ENCODE data around the gene JCAD.
A peak's percentile ranks its signal among the peaks of the same experiment; 100 is the strongest.

The JCAD gene

GRCh38 chr10:30075481-30075880, 16.1 kb upstream of the JCAD start:
- DNase-seq (ENCODE audit: insufficient read length, low spot score), result no peak

GRCh38 chr10:30074933-30075332, 15.5 kb upstream of the JCAD start:
- DNase-seq (ENCODE audit: insufficient read length, low spot score), result no peak
- FAIRE-seq, result no peak

More at GRCh38 chr10:30075481-30075880, 16.1 kb upstream of the JCAD start:
- FAIRE-seq, result no peak

DNA sequence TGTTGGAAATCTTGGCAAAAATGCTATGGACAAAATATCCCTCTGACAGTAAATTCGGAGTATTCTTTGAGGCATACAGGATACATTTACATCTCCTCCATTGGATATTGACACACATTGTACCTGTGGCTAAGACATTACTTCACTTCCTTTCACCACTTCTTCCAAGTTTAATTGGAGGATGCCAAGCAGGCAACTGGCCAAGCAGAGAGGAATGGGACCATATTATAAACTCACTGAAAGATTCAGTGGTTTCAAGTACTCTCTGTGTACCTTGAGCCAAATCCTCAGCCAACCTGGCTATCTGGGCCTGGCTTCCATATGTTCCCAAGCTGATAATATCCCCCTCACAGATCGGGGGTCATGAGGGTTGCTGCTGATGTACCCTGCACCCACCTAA, 14.7 kb upstream of the JCAD start:
- no peak for DNase-seq (ENCODE audit: insufficient read length, low spot score)
- no peak for FAIRE-seq

DNA sequence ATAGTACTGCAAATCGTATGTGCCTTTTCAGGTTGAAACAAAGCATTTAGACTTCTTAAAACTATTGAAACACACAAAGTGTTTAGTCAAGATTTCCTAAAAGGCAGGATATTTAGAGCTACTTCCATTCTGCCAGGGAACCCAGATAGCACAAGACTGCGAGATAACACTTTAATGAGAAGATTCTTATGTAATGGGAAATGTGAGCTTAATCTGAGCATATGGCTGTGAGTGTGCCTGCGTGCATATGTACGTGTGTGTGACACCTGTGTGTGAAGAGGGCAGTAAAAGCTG, 14.3 kb upstream of the JCAD start:
- FAIRE-seq (no peak), DNase-seq (ENCODE audit: insufficient read length, low spot score) (no peak)

- no peak for FAIRE-seq
- DNase-seq (ENCODE audit: insufficient read length, low spot score), result no peak
Observed at GRCh38 chr10:30073045-30073766, 13.8 kb upstream of the JCAD start.

DNA sequence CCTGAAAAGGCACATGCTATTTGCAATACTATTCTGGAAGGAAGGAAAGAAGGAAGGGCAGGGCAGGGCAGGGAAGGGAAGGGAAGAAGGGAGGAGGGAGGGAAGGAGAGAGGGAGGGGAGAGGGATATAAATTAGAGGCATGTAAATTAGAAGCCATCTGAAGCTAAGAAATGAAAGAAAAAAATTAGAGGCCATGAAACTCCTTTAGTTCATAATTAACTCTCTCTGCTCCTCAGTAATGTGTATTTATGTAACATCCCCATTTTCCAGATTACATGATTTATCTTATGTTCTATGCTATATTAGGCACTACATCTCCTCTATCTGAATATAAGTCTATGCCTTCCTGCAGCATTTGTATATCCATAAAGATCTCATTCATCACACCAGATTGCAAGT, 12.7 kb upstream of the JCAD start:
- DNase-seq (ENCODE audit: insufficient read length, low spot score) (no peak), FAIRE-seq (no peak)

DNA sequence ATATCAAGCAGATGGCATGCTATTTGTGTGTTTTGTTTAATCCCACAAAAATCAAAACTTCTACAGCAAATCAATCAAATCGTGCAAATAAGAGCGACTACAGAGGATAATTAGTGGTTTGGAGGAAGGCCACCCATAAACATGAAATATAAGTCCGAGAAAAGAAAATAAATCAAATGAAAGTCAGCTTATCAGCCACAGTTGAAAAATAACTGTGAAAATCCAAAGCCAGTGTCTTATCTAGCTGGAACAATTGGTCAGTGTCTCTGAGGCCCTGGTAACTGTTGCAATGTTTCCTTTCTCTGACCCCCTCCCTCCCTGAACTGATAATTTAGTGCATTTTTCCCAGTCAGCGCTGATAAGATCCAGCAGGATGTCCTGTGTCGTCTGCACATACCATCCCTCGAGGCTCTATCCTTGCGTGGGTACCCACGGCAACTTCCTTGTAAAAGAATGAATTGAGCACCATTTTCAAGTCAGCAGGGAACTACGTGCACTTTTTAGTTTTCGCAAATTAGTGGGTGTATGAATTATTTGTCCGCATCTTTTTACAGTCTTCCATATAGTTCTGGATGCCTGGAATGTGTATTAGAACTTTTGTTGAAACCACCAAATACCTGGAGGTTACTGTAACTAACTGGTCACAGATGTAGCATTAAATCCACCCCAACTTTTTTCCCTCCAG, 10.8 kb upstream of the JCAD start:
- no peak for FAIRE-seq

GRCh38 chr10:30068492-30069223, 9.3 kb upstream of the JCAD start:
- peak; percentile 4 for FAIRE-seq
- no peak for DNase-seq (ENCODE audit: insufficient read length, low spot score)

More for the DNA sequence above, 10.8 kb upstream of the JCAD start:
- no peak for DNase-seq (ENCODE audit: insufficient read length, low spot score)

GRCh38 chr10:30063099-30063498, 3.7 kb upstream of the JCAD start:
- DNase-seq (ENCODE audit: insufficient read length, low spot score), result no peak
- no peak for FAIRE-seq

DNA sequence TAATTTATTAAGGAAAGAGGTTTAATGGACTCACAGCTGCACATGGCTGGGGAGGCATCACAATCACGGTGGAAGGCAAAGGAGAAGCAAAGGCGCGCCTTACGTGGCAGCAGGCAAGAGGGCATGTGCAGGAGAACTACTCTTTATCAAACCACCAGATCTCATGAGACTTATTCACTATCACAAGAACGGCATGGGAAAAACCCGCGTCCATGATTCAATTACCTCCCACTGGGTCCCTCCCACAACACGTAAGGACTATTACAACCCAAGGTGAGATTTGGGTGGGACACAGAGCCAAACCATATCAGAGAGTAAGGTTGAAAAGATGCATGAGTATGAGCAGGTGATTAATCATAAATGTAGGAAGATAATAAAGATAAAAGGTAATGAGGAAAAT, 3.2 kb upstream of the JCAD start:
- FAIRE-seq (no peak), DNase-seq (ENCODE audit: insufficient read length, low spot score) (no peak)

- no peak for FAIRE-seq
- DNase-seq (ENCODE audit: insufficient read length, low spot score), result no peak
Observed at GRCh38 chr10:30062090-30062489, 2.7 kb upstream of the JCAD start.

- DNase-seq (ENCODE audit: insufficient read length, low spot score) (no peak), FAIRE-seq (no peak)
Observed at GRCh38 chr10:30058570-30059132, 735 bp downstream of the JCAD start.

DNA sequence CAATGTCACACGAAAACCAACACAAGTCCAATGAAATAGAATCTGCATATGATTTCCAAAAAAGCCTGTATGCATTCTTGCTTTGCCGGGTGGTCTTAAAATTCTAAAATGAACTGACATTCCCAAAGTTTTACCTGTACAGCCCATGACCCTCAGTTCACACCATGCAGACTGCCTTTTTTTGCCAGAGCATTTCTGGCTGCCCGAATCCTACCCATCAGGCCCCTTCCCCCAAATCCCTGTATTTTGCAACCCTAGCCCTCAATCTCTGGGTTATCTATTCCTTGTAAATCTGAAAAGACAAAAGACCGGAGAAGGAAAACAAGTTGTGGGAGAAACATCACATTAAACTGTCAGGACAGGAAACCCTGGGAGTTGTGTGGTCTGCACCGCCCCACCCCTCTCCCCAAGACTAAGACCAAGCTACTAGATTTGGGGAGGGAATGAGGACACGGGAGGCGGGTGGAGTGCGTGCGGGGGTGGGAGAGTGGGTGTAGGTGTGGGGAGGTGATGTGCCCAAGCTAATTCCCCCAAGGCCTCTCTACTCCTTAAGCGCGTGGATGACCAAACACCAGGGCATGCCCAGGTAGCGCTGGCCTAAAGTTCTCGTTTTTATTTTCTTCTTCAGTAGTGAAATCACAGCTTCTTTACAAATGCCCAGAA, 1.4 kb downstream of the JCAD start:
- no peak for FAIRE-seq

DNA sequence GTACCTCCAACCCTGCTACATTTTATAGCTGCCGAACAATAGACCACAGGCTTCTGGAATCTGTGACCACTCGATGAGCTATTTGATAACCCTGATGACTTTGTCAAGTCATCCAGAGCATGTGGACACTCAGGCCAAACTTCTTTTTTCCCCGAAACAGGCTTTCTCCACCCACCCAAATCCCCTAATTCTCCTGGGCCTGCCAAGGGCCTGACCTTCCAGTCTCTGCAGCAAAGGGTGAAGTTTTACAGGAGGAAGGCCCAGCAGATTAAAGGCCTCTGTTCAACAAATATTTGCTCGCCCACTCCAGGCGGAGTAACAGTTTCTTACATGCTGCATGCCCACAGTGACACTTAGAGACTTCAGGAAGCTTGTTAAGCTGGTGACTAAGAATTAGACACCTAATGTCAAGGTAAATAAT, 2.0 kb downstream of the JCAD start:
- DNase-seq (ENCODE audit: insufficient read length, low spot score), result no peak

More for the DNA sequence above, 1.4 kb downstream of the JCAD start:
- DNase-seq (ENCODE audit: insufficient read length, low spot score), result no peak

DNA sequence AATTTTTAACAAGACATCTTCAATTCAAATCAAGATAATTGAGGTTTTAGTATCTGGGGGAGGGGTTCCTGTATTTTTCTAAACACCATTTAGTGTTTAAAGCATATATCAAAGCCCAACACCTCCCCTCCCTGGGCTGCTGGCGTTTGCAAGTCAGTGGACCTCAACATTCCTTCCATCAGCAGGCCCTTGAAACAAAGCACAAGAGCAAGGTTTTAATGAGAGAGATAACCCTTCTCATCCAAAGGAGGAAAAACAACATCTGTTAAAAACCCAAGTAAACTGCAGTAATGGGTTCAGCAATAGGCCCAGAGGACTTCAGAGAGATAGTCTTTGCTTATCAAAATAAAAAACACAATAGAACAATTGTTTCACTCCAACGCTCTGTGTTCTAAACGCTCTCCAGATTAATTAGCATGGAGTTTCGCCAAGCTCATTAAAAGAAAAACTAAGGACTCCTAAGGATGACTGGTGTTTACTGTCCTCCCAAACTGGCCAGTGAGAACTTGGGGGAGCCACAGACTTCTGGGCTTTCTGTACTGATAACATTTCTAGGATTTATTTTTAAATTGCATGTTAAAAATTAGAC, 2.5 kb downstream of the JCAD start:
- DNase-seq (ENCODE audit: insufficient read length, low spot score) (no peak), FAIRE-seq (no peak)

More for the DNA sequence above, 2.0 kb downstream of the JCAD start:
- FAIRE-seq, result no peak

GRCh38 chr10:30056281-30056680, 3.1 kb downstream of the JCAD start:
- DNase-seq (ENCODE audit: insufficient read length, low spot score) (no peak), FAIRE-seq (no peak)

DNA sequence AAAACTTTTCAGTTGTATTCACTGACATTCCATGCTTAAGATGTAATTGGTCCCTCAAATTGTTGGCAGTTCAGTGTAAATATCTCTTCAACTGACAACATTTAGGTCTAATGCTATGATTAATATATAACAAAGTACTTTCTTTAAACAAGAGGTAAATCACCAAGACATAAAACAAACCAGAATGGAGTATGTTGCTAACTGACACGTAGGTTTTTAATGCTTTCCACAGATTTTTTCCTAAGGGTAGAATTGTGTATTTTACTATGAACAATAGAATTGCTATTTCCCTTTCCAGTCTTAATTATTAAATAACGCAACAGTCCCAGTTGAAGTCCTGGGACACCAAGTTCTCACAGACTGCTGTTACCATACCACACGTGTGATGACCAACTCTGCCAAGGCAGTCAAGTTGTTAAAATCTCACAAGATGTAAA, 4.1 kb downstream of the JCAD start:
- FAIRE-seq (no peak), DNase-seq (ENCODE audit: insufficient read length, low spot score) (no peak)

- DNase-seq (ENCODE audit: insufficient read length, low spot score) (no peak), FAIRE-seq (no peak)
Observed at GRCh38 chr10:30052062-30052461, 7.3 kb downstream of the JCAD start.

GRCh38 chr10:30051220-30051619, 8.2 kb downstream of the JCAD start:
- FAIRE-seq (peak; percentile 38), DNase-seq (ENCODE audit: insufficient read length, low spot score) (no peak)

GRCh38 chr10:30050411-30050810, 9.0 kb downstream of the JCAD start:
- FAIRE-seq, result no peak
- no peak for DNase-seq (ENCODE audit: insufficient read length, low spot score)

Measured in HTR-8/SVneo (cell line).